ENCODE results near the gene LIMK2.
"Not testable (repeated sequence)": the region's sequence is repeated elsewhere in the genome, so short reads cannot be mapped to it uniquely, and the experiment has no call there.

Gene LIMK2

GRCh38 chr22:31314220-31314619 is 102.1 kb downstream of the LIMK2 start:
- DNase-seq; H2AK5ac ChIP-seq (ENCODE audit: low read length); H2BK15ac ChIP-seq (replicated peaks; ENCODE audit: low read depth); H4K5ac ChIP-seq (ENCODE audit: low read length); H3K18ac ChIP-seq (ENCODE audit: low read length); H3K4ac ChIP-seq (ENCODE audit: low read depth, low read length); H2BK120ac ChIP-seq (ENCODE audit: low read depth, low read length); H3K79me2 ChIP-seq (ENCODE audit: control insufficient read depth, insufficient read depth, low read length); H3K4me3 ChIP-seq (ENCODE audit: low read length); H3K23ac ChIP-seq (ENCODE audit: low read length); H3K27ac ChIP-seq (ENCODE audit: low read depth, low read length); H3K27me3 ChIP-seq (ENCODE audit: insufficient read depth, low read length, poor library complexity); H2BK5ac ChIP-seq (ENCODE audit: low read length); H3K9ac ChIP-seq (ENCODE audit: low read length); H3K4me1 ChIP-seq (ENCODE audit: control insufficient read depth, low read depth, low read length); H3K56ac ChIP-seq (ENCODE audit: low read length); H3K4me2 ChIP-seq (ENCODE audit: low read length); H3K36me3 ChIP-seq (ENCODE audit: control insufficient read depth, insufficient read depth, low read length); H3K79me1 ChIP-seq (ENCODE audit: low read length); H4K8ac ChIP-seq (ENCODE audit: low read depth, low read length): not testable (repeated sequence)
- no CpG with 5 or more reads among the region's 1 CpG for WGBS (ENCODE audit: extremely low coverage, insufficient coverage, low lambda C conversion rate)

- no peak overlapping the region for H3K4ac ChIP-seq (ENCODE audit: low read depth, low read length)
- no peaks in the 10 kb centered on the region for H3K4me1 ChIP-seq (ENCODE audit: control insufficient read depth, low read depth, low read length)
- no peak overlapping the region for H3K18ac ChIP-seq (ENCODE audit: low read length)
- no peak overlapping the region for H3K4me2 ChIP-seq (ENCODE audit: low read length)
- H2AK5ac ChIP-seq (ENCODE audit: low read length) = no peak overlapping the region
- no peak overlapping the region for H3K23ac ChIP-seq (ENCODE audit: low read length)
- H4K8ac ChIP-seq (ENCODE audit: low read depth, low read length) = no peak overlapping the region
- no peaks in the 10 kb centered on the region for H3K27me3 ChIP-seq (ENCODE audit: insufficient read depth, low read length, poor library complexity)
- H2BK5ac ChIP-seq (ENCODE audit: low read length) = no peak overlapping the region
- H2BK120ac ChIP-seq (ENCODE audit: low read depth, low read length) = no peak overlapping the region
- H2BK15ac ChIP-seq (replicated peaks; ENCODE audit: low read depth) = no peak overlapping the region
- peaks cover 3% of the 10 kb centered on the region for H3K36me3 ChIP-seq (ENCODE audit: control insufficient read depth, insufficient read depth, low read length)
- H3K9ac ChIP-seq (ENCODE audit: low read length) = no peak overlapping the region
- H3K56ac ChIP-seq (ENCODE audit: low read length) = no peak overlapping the region
- H4K5ac ChIP-seq (ENCODE audit: low read length) = no peak overlapping the region
- DNase-seq = no peak
- H3K79me2 ChIP-seq (ENCODE audit: control insufficient read depth, insufficient read depth, low read length) = no peaks in the 10 kb centered on the region
- H3K4me3 ChIP-seq (ENCODE audit: low read length) = no peak overlapping the region
- WGBS (ENCODE audit: extremely low coverage, insufficient coverage, low lambda C conversion rate) = no CpG with 5 or more reads among the region's 4 CpGs
- no peaks in the 10 kb centered on the region for H3K79me1 ChIP-seq (ENCODE audit: low read length)
- no peak overlapping the region for H3K27ac ChIP-seq (ENCODE audit: low read depth, low read length)
Measured at GRCh38 chr22:31321421-31321820, 109.3 kb downstream of the LIMK2 start.

GRCh38 chr22:31323578-31324550 is 111.8 kb downstream of the LIMK2 start:
- no peak overlapping the region for H3K9ac ChIP-seq (ENCODE audit: low read length)
- H3K4me3 ChIP-seq (ENCODE audit: low read length) = no peak overlapping the region
- no peak for DNase-seq
- H3K36me3 ChIP-seq (ENCODE audit: control insufficient read depth, insufficient read depth, low read length) = peaks cover 10% of the 10 kb centered on the region
- no peaks in the 10 kb centered on the region for H3K27me3 ChIP-seq (ENCODE audit: insufficient read depth, low read length, poor library complexity)
- H3K27ac ChIP-seq (ENCODE audit: low read depth, low read length) = no peak overlapping the region
- H3K23ac ChIP-seq (ENCODE audit: low read length) = no peak overlapping the region
- H2BK120ac ChIP-seq (ENCODE audit: low read depth, low read length) = no peak overlapping the region
- no peaks in the 10 kb centered on the region for H3K79me2 ChIP-seq (ENCODE audit: control insufficient read depth, insufficient read depth, low read length)
- H3K4ac ChIP-seq (ENCODE audit: low read depth, low read length) = no peak overlapping the region
- H3K4me1 ChIP-seq (ENCODE audit: control insufficient read depth, low read depth, low read length) = no peaks in the 10 kb centered on the region
- no peak overlapping the region for H3K18ac ChIP-seq (ENCODE audit: low read length)
- no peak overlapping the region for H3K4me2 ChIP-seq (ENCODE audit: low read length)
- H2BK15ac ChIP-seq (replicated peaks; ENCODE audit: low read depth) = no peak overlapping the region
- no peak overlapping the region for H4K8ac ChIP-seq (ENCODE audit: low read depth, low read length)
- H4K5ac ChIP-seq (ENCODE audit: low read length) = no peak overlapping the region
- H3K79me1 ChIP-seq (ENCODE audit: low read length) = no peaks in the 10 kb centered on the region
- WGBS (ENCODE audit: extremely low coverage, insufficient coverage, low lambda C conversion rate) = no CpG with 5 or more reads among the region's 8 CpGs
- no peak overlapping the region for H2AK5ac ChIP-seq (ENCODE audit: low read length)
- no peak overlapping the region for H3K56ac ChIP-seq (ENCODE audit: low read length)
- H2BK5ac ChIP-seq (ENCODE audit: low read length) = no peak overlapping the region

- Histone ChIP-seq H2AK5ac (ENCODE audit: low read length) (no peak overlapping the region), H3K79me1 (ENCODE audit: low read length) (peaks cover 9% of the 10 kb centered on the region), H3K4me2 (ENCODE audit: low read length) (no peak overlapping the region), H4K8ac (ENCODE audit: low read depth, low read length) (no peak overlapping the region), H2BK5ac (ENCODE audit: low read length) (no peak overlapping the region), H3K27ac (ENCODE audit: low read depth, low read length) (no peak overlapping the region), H3K4me3 (ENCODE audit: low read length) (no peak overlapping the region), H2BK120ac (ENCODE audit: low read depth, low read length) (no peak overlapping the region), H3K4ac (ENCODE audit: low read depth, low read length) (no peak overlapping the region), H3K27me3 (ENCODE audit: insufficient read depth, low read length, poor library complexity) (no peaks in the 10 kb centered on the region), H3K56ac (ENCODE audit: low read length) (no peak overlapping the region), H3K23ac (ENCODE audit: low read length) (no peak overlapping the region), H3K36me3 (ENCODE audit: control insufficient read depth, insufficient read depth, low read length) (peaks cover 20% of the 10 kb centered on the region), H3K79me2 (ENCODE audit: control insufficient read depth, insufficient read depth, low read length) (no peaks in the 10 kb centered on the region), H3K9ac (ENCODE audit: low read length) (no peak overlapping the region), H3K4me1 (ENCODE audit: control insufficient read depth, low read depth, low read length) (no peaks in the 10 kb centered on the region), H3K18ac (ENCODE audit: low read length) (no peak overlapping the region), H4K5ac (ENCODE audit: low read length) (no peak overlapping the region), H2BK15ac (replicated peaks; ENCODE audit: low read depth) (no peak overlapping the region)
- DNase-seq = no peak
- WGBS (ENCODE audit: extremely low coverage, insufficient coverage, low lambda C conversion rate) = no CpG with 5 or more reads among the region's 9 CpGs
Measured at GRCh38 chr22:31326877-31327276, 114.8 kb downstream of the LIMK2 start.

- Histone ChIP-seq H3K27ac (ENCODE audit: low read depth, low read length) (no peak overlapping the region), H3K4ac (ENCODE audit: low read depth, low read length) (no peak overlapping the region), H2AK5ac (ENCODE audit: low read length) (no peak overlapping the region), H3K9ac (ENCODE audit: low read length) (no peak overlapping the region), H3K79me1 (ENCODE audit: low read length) (peaks cover 12% of the 10 kb centered on the region), H3K4me2 (ENCODE audit: low read length) (no peak overlapping the region), H2BK120ac (ENCODE audit: low read depth, low read length) (no peak overlapping the region), H2BK15ac (replicated peaks; ENCODE audit: low read depth) (no peak overlapping the region), H4K5ac (ENCODE audit: low read length) (no peak overlapping the region), H4K8ac (ENCODE audit: low read depth, low read length) (no peak overlapping the region), H3K23ac (ENCODE audit: low read length) (peak overlapping the region; percentile 66), H3K18ac (ENCODE audit: low read length) (no peak overlapping the region), H3K79me2 (ENCODE audit: control insufficient read depth, insufficient read depth, low read length) (peaks cover 2% of the 10 kb centered on the region), H2BK5ac (ENCODE audit: low read length) (no peak overlapping the region), H3K27me3 (ENCODE audit: insufficient read depth, low read length, poor library complexity) (no peaks in the 10 kb centered on the region), H3K4me3 (ENCODE audit: low read length) (no peak overlapping the region), H3K56ac (ENCODE audit: low read length) (no peak overlapping the region), H3K36me3 (ENCODE audit: control insufficient read depth, insufficient read depth, low read length) (peaks cover 29% of the 10 kb centered on the region), H3K4me1 (ENCODE audit: control insufficient read depth, low read depth, low read length) (no peaks in the 10 kb centered on the region)
- peak; percentile 59 for DNase-seq
- WGBS (ENCODE audit: extremely low coverage, insufficient coverage, low lambda C conversion rate) = no CpG with 5 or more reads among the region's 9 CpGs
Measured at GRCh38 chr22:31327806-31328543, 115.9 kb downstream of the LIMK2 start.

Measured in mesendoderm (in vitro differentiated cells).